ENCODE data around the gene OR52I2.

DNA sequence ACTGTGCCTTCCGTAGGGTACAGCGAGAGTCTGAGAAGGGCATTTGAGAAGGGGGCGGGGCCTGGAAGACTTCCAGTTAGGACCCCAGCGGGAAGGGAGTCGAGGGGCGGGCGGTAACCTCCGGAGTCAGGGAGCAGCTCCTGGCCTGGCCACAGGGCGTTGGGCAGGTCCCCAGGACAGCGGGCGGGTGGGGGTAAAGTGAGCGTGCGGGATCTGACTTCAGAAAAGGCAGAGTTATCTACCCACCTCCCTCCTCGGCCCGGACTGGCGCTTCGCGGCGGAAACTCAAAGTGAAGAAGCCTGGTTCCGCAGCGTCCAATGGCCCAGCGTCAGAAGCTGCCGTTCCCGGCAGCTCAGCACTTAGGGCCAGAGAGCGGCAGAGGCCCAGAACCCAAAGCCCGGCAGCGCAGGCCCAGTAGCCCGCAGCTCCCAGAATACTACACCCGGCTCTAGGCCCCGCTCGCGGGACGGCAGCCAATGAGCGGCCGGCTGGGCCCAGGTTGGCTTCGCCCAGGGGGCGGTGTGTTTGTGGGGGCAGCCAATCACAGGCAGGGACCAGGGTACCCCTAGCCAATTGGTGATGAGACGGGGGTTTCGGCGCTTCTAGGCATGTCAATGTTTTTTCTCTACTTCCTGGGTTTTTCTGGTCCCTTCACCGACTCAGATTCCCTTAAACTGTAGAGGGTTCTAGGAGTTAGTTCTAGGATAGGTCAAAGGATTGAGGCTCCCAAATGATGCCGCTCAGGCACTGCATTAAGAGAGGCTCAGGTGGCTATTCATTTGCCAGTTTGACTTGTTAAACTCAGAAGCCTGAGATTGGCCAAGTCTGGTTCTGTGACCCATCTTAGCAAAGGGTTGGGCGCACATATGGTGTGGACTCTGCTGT, 26.5 kb downstream of the OR52I2 start, which contains the start of gene TRIM68:
- TF ChIP-seq, protein P1, sequence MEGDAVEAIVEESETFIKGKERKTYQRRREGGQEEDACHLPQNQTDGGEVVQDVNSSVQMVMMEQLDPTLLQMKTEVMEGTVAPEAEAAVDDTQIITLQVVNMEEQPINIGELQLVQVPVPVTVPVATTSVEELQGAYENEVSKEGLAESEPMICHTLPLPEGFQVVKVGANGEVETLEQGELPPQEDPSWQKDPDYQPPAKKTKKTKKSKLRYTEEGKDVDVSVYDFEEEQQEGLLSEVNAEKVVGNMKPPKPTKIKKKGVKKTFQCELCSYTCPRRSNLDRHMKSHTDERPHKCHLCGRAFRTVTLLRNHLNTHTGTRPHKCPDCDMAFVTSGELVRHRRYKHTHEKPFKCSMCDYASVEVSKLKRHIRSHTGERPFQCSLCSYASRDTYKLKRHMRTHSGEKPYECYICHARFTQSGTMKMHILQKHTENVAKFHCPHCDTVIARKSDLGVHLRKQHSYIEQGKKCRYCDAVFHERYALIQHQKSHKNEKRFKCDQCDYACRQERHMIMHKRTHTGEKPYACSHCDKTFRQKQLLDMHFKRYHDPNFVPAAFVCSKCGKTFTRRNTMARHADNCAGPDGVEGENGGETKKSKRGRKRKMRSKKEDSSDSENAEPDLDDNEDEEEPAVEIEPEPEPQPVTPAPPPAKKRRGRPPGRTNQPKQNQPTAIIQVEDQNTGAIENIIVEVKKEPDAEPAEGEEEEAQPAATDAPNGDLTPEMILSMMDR (IDR thresholded peaks at IDR 0.05) = no peak
- TF ChIP-seq POLR2A (IDR thresholded peaks at IDR 0.05) (peak in 1 of 4 donors; percentile 46), EP300 (IDR thresholded peaks at IDR 0.05) (no peak)
